Neural cell (in vitro differentiated cells): Measurements from ENCODE around the gene PTGIS. TPM values are rescaled to one million over a fixed set of nuclear protein-coding genes. Genes with fewer than 3 reads are reported as not detected.

Experiments
- H2AFZ ChIP-seq: fragments of 200-600, 300-800 bp; sonication (generic), shearing (Covaris generic); 2 replicates; pipeline ENCODE4 v1.6.0; 2014; ENCODE audit warnings: low read depth, mild to moderate bottlenecking, antibody characterized with exemption, low read length, moderate library complexity
- H3F3A ChIP-seq: fragments of 200-600 bp; shearing (Covaris generic); 2 replicates; pipeline ENCODE4 v1.6.1; 2016; ENCODE audit warnings: mild to moderate bottlenecking, moderate library complexity, mixed read lengths, antibody characterized with exemption, low read length; ENCODE audit not compliant: insufficient read depth, poor library complexity, severe bottlenecking
- H3K27ac ChIP-seq: fragments of 200-600, 300-800 bp; sonication (generic), shearing (Covaris generic); 2 replicates; pipeline ENCODE4 v1.5.1; 2014; ENCODE audit warnings: mild to moderate bottlenecking, low read length, moderate library complexity
- H3K27me3 ChIP-seq: fragments of 300-800, 200-600 bp; sonication (generic), shearing (Covaris generic); 2 replicates; pipeline ENCODE4 v1.6.0; 2014; ENCODE audit warnings: mild to moderate bottlenecking, low read depth, low read length, moderate library complexity; ENCODE audit not compliant: insufficient read depth
- H3K36me3 ChIP-seq: fragments of 300-800, 200-600 bp; sonication (generic), shearing (Covaris generic); 2 replicates; pipeline ENCODE4 v1.5.1; 2014; ENCODE audit warnings: mild to moderate bottlenecking, antibody characterized with exemption, low read length, moderate library complexity; ENCODE audit not compliant: insufficient read depth
- H3K4me2 ChIP-seq: fragments of 300-800, 200-600 bp; sonication (generic), shearing (Covaris generic); 2 replicates; pipeline ENCODE4 v1.6.0; 2014; ENCODE audit warnings: mild to moderate bottlenecking, low read length
- H3K4me3 ChIP-seq: fragments of 300-800, 200-600 bp; sonication (generic), shearing (Covaris generic); 2 replicates; pipeline ENCODE4 v1.5.1; 2014; ENCODE audit warnings: mild to moderate bottlenecking, low read length, moderate library complexity
- H3K79me2 ChIP-seq: fragments of 200-600 bp; shearing (Covaris generic); replicated peaks from 2 replicates; pipeline ENCODE4 v1.6.0; 2014; ENCODE audit warnings: mild to moderate bottlenecking, low read length, moderate library complexity; ENCODE audit not compliant: insufficient read depth
- H3K9ac ChIP-seq: fragments of 300-800, 200-600 bp; sonication (generic), shearing (Covaris generic); 2 replicates; pipeline ENCODE4 v1.6.1; 2016; ENCODE audit warnings: mild to moderate bottlenecking, low read length, mixed read lengths
- H3K9me2 ChIP-seq: fragments of 200-600 bp; shearing (Covaris generic); 2 replicates; pipeline ENCODE4 v1.6.1; 2016; ENCODE audit warnings: mild to moderate bottlenecking, low read length, mixed read lengths; ENCODE audit not compliant: insufficient read depth
- H3K9me3 ChIP-seq: fragments of 200-600, 300-800 bp; sonication (generic), shearing (Covaris generic); 2 replicates; pipeline ENCODE4 v1.6.1; 2016; ENCODE audit warnings: mild to moderate bottlenecking, mixed run types, low read length, moderate library complexity, mixed read lengths
- H4K20me1 ChIP-seq: fragments of 200-600 bp; shearing (Covaris generic); 2 replicates; pipeline ENCODE4 v1.6.1; 2016; ENCODE audit warnings: mild to moderate bottlenecking, mixed run types; ENCODE audit not compliant: insufficient read depth
- EP300 ChIP-seq: fragments of 450-650 bp; conservative IDR thresholded peaks from 2 replicates; pipeline ENCODE4 v1.6.1; 2014; ENCODE audit warnings: antibody characterized with exemption, mild to moderate bottlenecking, moderate library complexity; ENCODE audit not compliant: poor library complexity, severe bottlenecking
- EZH2 ChIP-seq: fragments of 200-600, 300-800 bp; shearing (Covaris generic), sonication (generic); IDR thresholded peaks from 2 replicates; pipeline ENCODE4 v1.6.1; 2014; ENCODE audit warnings: antibody characterized with exemption, low read length, borderline replicate concordance, mild to moderate bottlenecking; ENCODE audit not compliant: insufficient read depth, poor library complexity, severe bottlenecking
- MXI1 ChIP-seq: fragments of 450-650 bp; conservative IDR thresholded peaks from 2 replicates; pipeline ENCODE4 v1.6.1; 2014; ENCODE audit warnings: antibody characterized with exemption, mild to moderate bottlenecking; ENCODE audit not compliant: poor library complexity, severe bottlenecking
- POLR2AphosphoS5 ChIP-seq: IDR thresholded peaks from 2 replicates; pipeline ENCODE4 v1.6.1; 2012
- RAD21 ChIP-seq: fragments of 450-650 bp; conservative IDR thresholded peaks from 2 replicates; pipeline ENCODE4 v1.6.1; 2014; ENCODE audit warnings: antibody characterized with exemption, mild to moderate bottlenecking, moderate library complexity
- SMC3 ChIP-seq: fragments of 450-650 bp; conservative IDR thresholded peaks from 2 replicates; pipeline ENCODE4 v1.6.1; 2014; ENCODE audit warnings: antibody characterized with exemption, mild to moderate bottlenecking, moderate library complexity; ENCODE audit not compliant: poor library complexity
- TAF1 ChIP-seq: IDR thresholded peaks from 2 replicates; pipeline ENCODE4 v1.6.1; 2012; ENCODE audit warnings: low read depth
- polyA plus RNA-seq: library from polyadenylated mRNA; depleted of rRNA; stranded (reverse); fragments of >200 nt; gene quantifications from 2 replicates; pipeline ENCODE4 v1.2.3, GENCODE V29; 2014
- TF ChIP-seq, protein P1 (sequence below): IDR thresholded peaks from 2 replicates; pipeline ENCODE4 v1.6.1; 2012; ENCODE audit warnings: borderline replicate concordance
- TF ChIP-seq, protein P2 (sequence below): fragments of 450-650 bp; IDR thresholded peaks from 2 replicates; pipeline ENCODE4 v1.5.1; 2014; ENCODE audit warnings: antibody characterized with exemption, mild to moderate bottlenecking, moderate library complexity; ENCODE audit not compliant: poor library complexity, severe bottlenecking

The PTGIS gene
- polyA plus RNA-seq, 1 donor from 2014 or later = 3.2 TPM

DNA sequence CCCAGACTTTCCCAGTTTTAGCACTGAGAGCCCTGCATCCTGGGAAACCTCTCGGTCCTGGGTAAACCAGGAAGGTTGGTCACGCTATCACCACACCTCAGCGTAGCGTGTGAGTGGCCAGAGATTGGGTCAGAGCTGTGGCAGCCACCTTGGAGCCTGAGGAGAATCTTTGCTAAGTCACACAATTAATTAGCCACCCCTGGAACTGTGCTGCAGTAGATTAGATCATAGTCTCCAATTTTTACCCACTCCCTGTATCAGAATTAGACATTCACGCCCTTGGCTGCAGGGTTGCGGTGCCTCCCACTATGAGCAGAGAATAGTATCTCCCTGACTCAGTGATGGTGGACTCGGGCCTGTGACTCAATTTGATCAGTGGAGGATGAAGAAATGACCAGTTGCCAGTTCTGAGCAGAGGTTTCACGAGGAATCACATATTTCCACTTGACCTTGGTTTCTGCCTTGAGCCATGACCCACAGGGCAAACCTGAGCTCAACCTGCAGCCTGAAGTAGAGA, 6.0 kb upstream of the PTGIS start:
- H3K9ac ChIP-seq = no peak overlapping the region
- no peaks in the 10 kb centered on the region for H3K9me2 ChIP-seq
- H3K4me3 ChIP-seq = no peak overlapping the region
- no peaks in the 10 kb centered on the region for H3K36me3 ChIP-seq
- H4K20me1 ChIP-seq = no peaks in the 10 kb centered on the region
- no peak overlapping the region for H2AFZ ChIP-seq
- no peaks in the 10 kb centered on the region for H3F3A ChIP-seq
- no peaks in the 10 kb centered on the region for H3K9me3 ChIP-seq
- no peak overlapping the region for H3K4me2 ChIP-seq
- TF ChIP-seq SMC3 = no peak
- TF ChIP-seq RAD21 = no peak
- TF ChIP-seq POLR2AphosphoS5 = no peak
- TF ChIP-seq EP300 = no peak
- TF ChIP-seq, protein P1, sequence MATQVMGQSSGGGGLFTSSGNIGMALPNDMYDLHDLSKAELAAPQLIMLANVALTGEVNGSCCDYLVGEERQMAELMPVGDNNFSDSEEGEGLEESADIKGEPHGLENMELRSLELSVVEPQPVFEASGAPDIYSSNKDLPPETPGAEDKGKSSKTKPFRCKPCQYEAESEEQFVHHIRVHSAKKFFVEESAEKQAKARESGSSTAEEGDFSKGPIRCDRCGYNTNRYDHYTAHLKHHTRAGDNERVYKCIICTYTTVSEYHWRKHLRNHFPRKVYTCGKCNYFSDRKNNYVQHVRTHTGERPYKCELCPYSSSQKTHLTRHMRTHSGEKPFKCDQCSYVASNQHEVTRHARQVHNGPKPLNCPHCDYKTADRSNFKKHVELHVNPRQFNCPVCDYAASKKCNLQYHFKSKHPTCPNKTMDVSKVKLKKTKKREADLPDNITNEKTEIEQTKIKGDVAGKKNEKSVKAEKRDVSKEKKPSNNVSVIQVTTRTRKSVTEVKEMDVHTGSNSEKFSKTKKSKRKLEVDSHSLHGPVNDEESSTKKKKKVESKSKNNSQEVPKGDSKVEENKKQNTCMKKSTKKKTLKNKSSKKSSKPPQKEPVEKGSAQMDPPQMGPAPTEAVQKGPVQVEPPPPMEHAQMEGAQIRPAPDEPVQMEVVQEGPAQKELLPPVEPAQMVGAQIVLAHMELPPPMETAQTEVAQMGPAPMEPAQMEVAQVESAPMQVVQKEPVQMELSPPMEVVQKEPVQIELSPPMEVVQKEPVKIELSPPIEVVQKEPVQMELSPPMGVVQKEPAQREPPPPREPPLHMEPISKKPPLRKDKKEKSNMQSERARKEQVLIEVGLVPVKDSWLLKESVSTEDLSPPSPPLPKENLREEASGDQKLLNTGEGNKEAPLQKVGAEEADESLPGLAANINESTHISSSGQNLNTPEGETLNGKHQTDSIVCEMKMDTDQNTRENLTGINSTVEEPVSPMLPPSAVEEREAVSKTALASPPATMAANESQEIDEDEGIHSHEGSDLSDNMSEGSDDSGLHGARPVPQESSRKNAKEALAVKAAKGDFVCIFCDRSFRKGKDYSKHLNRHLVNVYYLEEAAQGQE = no peak
- TF ChIP-seq MXI1 = no peak
- TF ChIP-seq, protein P2, sequence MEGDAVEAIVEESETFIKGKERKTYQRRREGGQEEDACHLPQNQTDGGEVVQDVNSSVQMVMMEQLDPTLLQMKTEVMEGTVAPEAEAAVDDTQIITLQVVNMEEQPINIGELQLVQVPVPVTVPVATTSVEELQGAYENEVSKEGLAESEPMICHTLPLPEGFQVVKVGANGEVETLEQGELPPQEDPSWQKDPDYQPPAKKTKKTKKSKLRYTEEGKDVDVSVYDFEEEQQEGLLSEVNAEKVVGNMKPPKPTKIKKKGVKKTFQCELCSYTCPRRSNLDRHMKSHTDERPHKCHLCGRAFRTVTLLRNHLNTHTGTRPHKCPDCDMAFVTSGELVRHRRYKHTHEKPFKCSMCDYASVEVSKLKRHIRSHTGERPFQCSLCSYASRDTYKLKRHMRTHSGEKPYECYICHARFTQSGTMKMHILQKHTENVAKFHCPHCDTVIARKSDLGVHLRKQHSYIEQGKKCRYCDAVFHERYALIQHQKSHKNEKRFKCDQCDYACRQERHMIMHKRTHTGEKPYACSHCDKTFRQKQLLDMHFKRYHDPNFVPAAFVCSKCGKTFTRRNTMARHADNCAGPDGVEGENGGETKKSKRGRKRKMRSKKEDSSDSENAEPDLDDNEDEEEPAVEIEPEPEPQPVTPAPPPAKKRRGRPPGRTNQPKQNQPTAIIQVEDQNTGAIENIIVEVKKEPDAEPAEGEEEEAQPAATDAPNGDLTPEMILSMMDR = no peak
- no peak for TF ChIP-seq EZH2
- no peak for TF ChIP-seq TAF1
- no peaks in the 10 kb centered on the region for H3K27me3 ChIP-seq
- H3K27ac ChIP-seq = peak overlapping the region; percentile 79
- H3K79me2 ChIP-seq = no peaks in the 10 kb centered on the region

DNA sequence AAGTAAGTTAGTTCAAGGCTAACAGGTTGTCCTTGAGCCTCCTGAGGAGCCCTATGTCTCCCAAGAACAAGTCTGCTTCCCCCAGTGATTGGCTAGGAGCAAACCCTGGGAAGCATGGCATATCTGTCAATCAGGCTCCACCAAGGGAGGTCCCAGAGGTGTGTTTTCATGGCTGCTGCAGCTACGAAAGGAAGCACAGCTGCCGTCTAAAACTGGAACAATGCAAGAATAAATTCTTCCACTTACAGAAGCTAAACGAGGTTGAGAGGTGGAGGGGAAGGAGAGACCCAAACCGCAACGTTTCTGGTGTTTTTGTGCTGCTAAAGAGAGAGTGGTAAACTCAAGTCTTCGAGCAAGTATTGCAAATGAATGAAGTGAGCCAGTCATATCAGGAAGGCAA, 4.9 kb upstream of the PTGIS start:
- Histone ChIP-seq H3K36me3 (no peaks in the 10 kb centered on the region), H3K4me2 (no peak overlapping the region), H3K4me3 (peak overlapping the region; percentile 9), H3F3A (no peaks in the 10 kb centered on the region), H3K79me2 (no peaks in the 10 kb centered on the region), H4K20me1 (no peaks in the 10 kb centered on the region), H3K27me3 (no peaks in the 10 kb centered on the region), H3K9me3 (no peaks in the 10 kb centered on the region), H3K27ac (peak overlapping the region; percentile 79), H3K9ac (peak overlapping the region; percentile 40), H2AFZ (peak overlapping the region; percentile 28), H3K9me2 (no peaks in the 10 kb centered on the region)
- TF ChIP-seq, protein P2 = no peak
- TF ChIP-seq POLR2AphosphoS5 (peak; percentile 69), EZH2 (no peak), TAF1 (no peak), MXI1 (peak; percentile 48), EP300 (peak; percentile 37)
- TF ChIP-seq, protein P1 = peak; percentile 68
